ENCODE measurements around the gene CHN2.

DNA sequence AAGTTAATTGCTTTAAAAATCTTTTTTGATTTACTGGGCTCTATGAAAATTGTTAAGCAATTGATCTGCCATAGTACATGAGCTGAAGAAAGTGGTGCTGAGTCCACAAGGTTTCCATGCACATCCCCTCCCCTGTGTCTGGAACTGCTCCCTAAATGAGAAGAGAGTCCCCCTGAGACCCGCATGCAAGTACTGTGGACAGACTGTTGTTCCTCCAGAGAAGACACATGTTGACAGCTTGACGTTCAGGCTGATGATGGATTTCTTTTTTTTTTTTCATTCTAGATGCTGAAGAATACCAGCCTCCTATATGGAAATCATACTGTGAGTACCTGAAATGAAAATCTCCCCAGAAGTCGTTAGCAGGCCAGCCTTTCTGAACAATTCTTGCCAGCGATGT, 159.8 kb downstream of the CHN2 start:
- TF ChIP-seq FOXK2 (IDR thresholded peaks at IDR 0.05) (no peak), FOXA1 (IDR thresholded peaks at IDR 0.05) (no peak), BHLHE40 (IDR thresholded peaks at IDR 0.05; ENCODE audit: borderline replicate concordance) (no peak), NFRKB (IDR thresholded peaks at IDR 0.05) (no peak)
